K562 (cell line): Measurements from ENCODE around the gene SPHK2. TPM values are rescaled to one million over a fixed set of nuclear protein-coding genes. Genes with fewer than 3 reads are reported as not detected.

Source experiments
- CCNT2 ChIP-seq: IDR thresholded peaks from 2 replicates; pipeline ENCODE4 v1.6.1; 2011; ENCODE audit warnings: borderline replicate concordance, low read depth, mild to moderate bottlenecking, moderate library complexity, mixed read lengths, low read length; ENCODE audit not compliant: insufficient read length; ENCODE audit errors: extremely low read depth
- COPS2 ChIP-seq: fragments of 450-650 bp; conservative IDR thresholded peaks from 2 replicates; pipeline ENCODE4 v1.6.1; 2016; ENCODE audit warnings: mild to moderate bottlenecking, moderate library complexity
- DIDO1 ChIP-seq: fragments of 450-650 bp; IDR thresholded peaks from 2 replicates; pipeline ENCODE4 v1.6.1; 2016; ENCODE audit warnings: low read depth, missing biosample characterization, missing genetic modification characterization
- E2F3 ChIP-seq: fragments of 250-450 bp; sonication (Bioruptor Pico); IDR thresholded peaks from 2 replicates; pipeline ENCODE4 v1.4.0; 2020; ENCODE audit warnings: mild to moderate bottlenecking
- E2F6 ChIP-seq, 2 experiments: IDR thresholded peaks; 2 replicates each; pipeline ENCODE4 v1.6.1; 2011; ENCODE audit warnings: borderline replicate concordance in 1 of 2, control low read depth in 1 of 2, low read depth in 1 of 2, low read length in 1 of 2, mild to moderate bottlenecking in 1 of 2, mixed read lengths in 1 of 2, moderate library complexity in 1 of 2; ENCODE audit not compliant: insufficient read depth in 1 of 2, insufficient read length in 1 of 2, poor library complexity in 1 of 2, severe bottlenecking in 1 of 2; ENCODE audit errors: extremely low read depth in 1 of 2
- HDAC6 ChIP-seq: IDR thresholded peaks from 2 replicates; pipeline ENCODE4 v1.6.1; 2012; ENCODE audit warnings: low read depth, mild to moderate bottlenecking, control low read depth, inconsistent platforms, low read length, moderate library complexity
- HLTF ChIP-seq: fragments of 450-650 bp; IDR thresholded peaks from 2 replicates; pipeline ENCODE4 v1.6.1; 2016
- KAT7 ChIP-seq: sonication (generic); formaldehyde crosslinking; IDR thresholded peaks from 2 replicates; pipeline ENCODE4 v1.8.0; 2022; ENCODE audit warnings: missing genetic modification reagents, mild to moderate bottlenecking, borderline replicate concordance
- KAT8 ChIP-seq: fragments of 450-650 bp; IDR thresholded peaks from 2 replicates; pipeline ENCODE4 v1.6.1; 2016; ENCODE audit warnings: low read depth, mild to moderate bottlenecking
- MYNN ChIP-seq, 2 experiments: sonication (generic); formaldehyde crosslinking in 1 of 2; IDR thresholded peaks; 2 replicates each; pipeline versions ENCODE4 v1.5.0 to v1.6.1; 2016 to 2020; ENCODE audit warnings: antibody characterized with exemption in 1 of 2, missing genetic modification reagents in 1 of 2
- NCOA6 ChIP-seq: fragments of 450-650 bp; IDR thresholded peaks from 2 replicates; pipeline ENCODE4 v1.6.1; 2017; ENCODE audit warnings: mild to moderate bottlenecking
- NFRKB ChIP-seq: fragments of 450-650 bp; IDR thresholded peaks from 2 replicates; pipeline ENCODE4 v1.6.1; 2016; ENCODE audit warnings: low read depth
- NR2F6 ChIP-seq: fragments of 450-650 bp; formaldehyde crosslinking; IDR thresholded peaks from 2 replicates; pipeline ENCODE4 v1.4.0; 2020; ENCODE audit warnings: mild to moderate bottlenecking
- PCBP1 ChIP-seq: fragments of 200-400 bp; formaldehyde crosslinking; IDR thresholded peaks from 2 replicates; pipeline ENCODE4 v1.6.1; 2018; ENCODE audit warnings: mild to moderate bottlenecking, low read depth, low read length; ENCODE audit not compliant: poor library complexity, severe bottlenecking
- RUNX1 ChIP-seq: sonication (generic); IDR thresholded peaks from 2 replicates; pipeline ENCODE4 v1.6.1; 2016; ENCODE audit warnings: antibody characterized with exemption, low read depth
- SREBF2 ChIP-seq: sonication (generic); formaldehyde crosslinking; IDR thresholded peaks from 2 replicates; pipeline ENCODE4 v1.4.0; 2020; ENCODE audit warnings: mild to moderate bottlenecking, missing genetic modification reagents
- TAF7 ChIP-seq: fragments of 450-650 bp; IDR thresholded peaks from 2 replicates; pipeline ENCODE4 v1.6.1; 2016; ENCODE audit warnings: missing genetic modification characterization, missing compliant biosample characterization
- TARDBP ChIP-seq: fragments of 450-650 bp; IDR thresholded peaks from 2 replicates; pipeline ENCODE4 v1.6.1; 2016
- UBTF ChIP-seq, 2 experiments: IDR thresholded peaks; 2 replicates each; pipeline ENCODE4 v1.6.1; 2012; ENCODE audit warnings: improper control_type of control experiment in 2 of 2, low read depth in 2 of 2, low read length in 2 of 2, borderline replicate concordance in 1 of 2
- YBX1 ChIP-seq: fragments of 450-650 bp; IDR thresholded peaks from 2 replicates; pipeline ENCODE4 v1.7.1; 2016; ENCODE audit warnings: mild to moderate bottlenecking
- ZBTB17 ChIP-seq: fragments of 450-650 bp; formaldehyde crosslinking; IDR thresholded peaks from 2 replicates; pipeline ENCODE4 v1.4.0; 2020; ENCODE audit warnings: mild to moderate bottlenecking
- ZC3H11A ChIP-seq: IDR thresholded peaks from 2 replicates; pipeline ENCODE4 v1.6.1; 2012; ENCODE audit warnings: low read depth, low read length, improper control_type of control experiment
- ZNF274 ChIP-seq: IDR thresholded peaks from 2 replicates; pipeline ENCODE4 v1.6.1; 2011; ENCODE audit warnings: low read depth, mild to moderate bottlenecking, low read length, moderate library complexity, borderline replicate concordance
- ZNF311 ChIP-seq: fragments of 250-450 bp; sonication (Bioruptor Pico); IDR thresholded peaks from 2 replicates; pipeline ENCODE4 v1.4.0; 2020; ENCODE audit warnings: mild to moderate bottlenecking, moderate library complexity
- ZNF324 ChIP-seq: fragments of 250-450 bp; sonication (Bioruptor Pico); IDR thresholded peaks from 2 replicates; pipeline ENCODE4 v1.4.0; 2020; ENCODE audit warnings: mild to moderate bottlenecking
- ZNF57 ChIP-seq: fragments of 450-650 bp; formaldehyde crosslinking; IDR thresholded peaks from 2 replicates; pipeline ENCODE4 v1.4.0; 2020; ENCODE audit warnings: mild to moderate bottlenecking, moderate library complexity
- ZNF764 ChIP-seq: fragments of 250-450 bp; sonication (Bioruptor Pico); IDR thresholded peaks from 2 replicates; pipeline ENCODE4 v1.4.0; 2020; ENCODE audit warnings: low read depth, mild to moderate bottlenecking, moderate library complexity
- polyA plus RNA-seq, 8 experiments: library from polyadenylated mRNA; depleted of rRNA in 4 of 8; stranded (reverse) in 5 of 8; unstranded in 3 of 8; fragments of >200 nt; fragmentation: Nextera tagmentation in 2 of 8; fragmentation: Illumina TruSeq in 1 of 8; extraction: Ambion mirVana in 2 of 8; extraction: Trizol in 1 of 8; gene quantifications; 2 replicates each; pipeline versions ENCODE4 v1.2.1 to v1.2.3, GENCODE V29; 2011 to 2014; ENCODE audit warnings: inconsistent platforms in 1 of 8, missing spikeins in 1 of 8
- total RNA-seq, 7 experiments: library from RNA; depleted of rRNA in 6 of 7; stranded (reverse); fragments of >200 nt in 6 of 7; fragmentation: Illumina TruSeq in 2 of 7; extraction: Trizol in 2 of 7; gene quantifications; 2 replicates each; pipeline versions ENCODE4 v1.2.1 to v1.2.3, GENCODE V29; 2011 to 2021; ENCODE audit warnings: low replicate concordance in 1 of 7

SPHK2 gene
- total and polyA plus RNA-seq, 9 of the 15 experiments (the other 6 are each of a cell fraction or from before 2014, with no cell fraction given) = 0.10 to 15.2 (median 2.9) TPM

- TF ChIP-seq NR2F6 (CRISPR knock-in tag) (no peak), TAF7 (tag) (0 out of 2 replicates have a peak, but pooled peaks have one; percentile 20), ZNF311 (CRISPR knock-in tag) (no peak), ZNF274 (no peak), KAT7 (CRISPR knock-in tag) (no peak), DIDO1 (tag) (no peak), ZNF324 (CRISPR knock-in tag) (no peak), KAT8 (no peak), TARDBP (no peak), MYNN (IDR thresholded peaks at IDR 0.05) (no peak), MYNN (CRISPR knock-in tag; IDR thresholded peaks at IDR 0.05) (no peak), HLTF (no peak), CCNT2 (no peak), ZNF764 (CRISPR knock-in tag) (no peak), YBX1 (no peak), NCOA6 (no peak), E2F6 (IDR thresholded peaks at IDR 0.05; ENCODE audit: borderline replicate concordance in 1 of 2, extremely low read depth in 1 of 2, insufficient read depth in 1 of 2, insufficient read length in 1 of 2, low read depth in 1 of 2, low read length in 1 of 2, poor library complexity in 1 of 2, severe bottlenecking in 1 of 2) (peak; percentile 29 to 33), COPS2 (no peak), PCBP1 (no peak), E2F3 (CRISPR knock-in tag) (no peak), UBTF (IDR thresholded peaks at IDR 0.05; ENCODE audit: borderline replicate concordance in 1 of 2, low read depth in 2 of 2, low read length in 2 of 2) (no peak), HDAC6 (no peak), ZNF57 (CRISPR knock-in tag) (no peak), NFRKB (no peak), ZBTB17 (CRISPR knock-in tag) (no peak), SREBF2 (CRISPR knock-in tag) (no peak), RUNX1 (no peak), ZC3H11A (no peak)
Observed at GRCh38 chr19:48633148-48634035, 14.1 kb downstream of the SPHK2 start (continued).
